ENCODE measurements around the gene RNF157.
"Not testable (repeated sequence)": the region's sequence is repeated elsewhere in the genome, so short reads cannot be mapped to it uniquely, and the experiment has no call there.

RNF157 gene

DNA sequence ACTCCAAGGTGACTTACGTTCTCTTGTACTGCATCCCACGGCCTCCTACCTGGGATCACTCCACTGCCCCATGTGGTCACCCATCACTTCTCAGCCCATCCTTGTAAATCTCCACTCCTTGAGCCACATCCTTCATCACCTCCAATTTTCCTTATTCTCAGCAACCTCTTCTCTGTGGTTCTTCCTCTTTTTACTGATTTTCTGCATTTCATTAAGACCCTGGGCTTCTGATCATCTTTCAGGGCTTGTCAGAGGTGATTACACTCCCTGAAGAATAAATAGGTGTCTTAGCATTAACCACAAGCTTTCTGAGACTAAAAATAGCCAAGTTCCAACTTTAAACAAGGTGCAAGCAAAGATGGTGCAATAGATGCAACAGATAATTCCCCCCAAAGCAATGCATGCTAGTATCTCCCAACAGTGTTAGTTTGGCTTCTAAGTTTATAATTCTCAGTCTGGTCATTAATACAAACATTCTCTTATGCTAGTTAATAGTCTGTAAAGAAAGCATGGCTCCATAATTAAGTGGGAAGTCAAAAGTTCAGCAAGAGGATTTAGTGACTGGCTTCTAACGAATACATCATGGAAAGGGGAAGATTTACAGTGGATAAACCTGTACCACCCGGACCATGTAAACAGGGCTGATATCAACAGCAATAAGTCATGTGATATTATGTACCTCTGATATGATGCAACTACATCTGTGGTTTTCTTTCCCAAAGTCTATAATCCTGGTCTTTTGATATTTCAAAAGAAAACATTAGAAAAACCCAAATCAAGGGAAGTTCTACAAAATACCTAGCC lies 51.9 kb downstream of the RNF157 start:
- DNase-seq = no peak

DNA sequence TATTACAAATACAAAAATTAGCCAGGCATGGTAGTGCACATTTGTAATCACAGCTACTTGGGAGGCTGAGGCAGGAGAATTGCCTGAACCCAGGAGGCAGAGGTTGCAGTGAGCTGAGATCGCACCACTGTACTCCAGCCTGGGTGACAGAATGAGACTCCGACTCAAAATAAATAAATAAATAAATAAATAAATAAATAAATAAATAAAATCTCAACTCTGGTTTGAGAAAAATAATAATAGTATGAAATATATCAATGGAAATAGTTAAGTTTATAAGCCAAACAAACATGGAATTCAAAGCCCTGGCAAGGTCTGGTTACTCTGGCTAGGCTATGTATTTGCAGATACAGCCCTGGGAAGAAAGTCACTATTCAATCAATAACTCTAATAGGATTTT lies 53.5 kb downstream of the RNF157 start:
- not testable (repeated sequence) for DNase-seq

DNA sequence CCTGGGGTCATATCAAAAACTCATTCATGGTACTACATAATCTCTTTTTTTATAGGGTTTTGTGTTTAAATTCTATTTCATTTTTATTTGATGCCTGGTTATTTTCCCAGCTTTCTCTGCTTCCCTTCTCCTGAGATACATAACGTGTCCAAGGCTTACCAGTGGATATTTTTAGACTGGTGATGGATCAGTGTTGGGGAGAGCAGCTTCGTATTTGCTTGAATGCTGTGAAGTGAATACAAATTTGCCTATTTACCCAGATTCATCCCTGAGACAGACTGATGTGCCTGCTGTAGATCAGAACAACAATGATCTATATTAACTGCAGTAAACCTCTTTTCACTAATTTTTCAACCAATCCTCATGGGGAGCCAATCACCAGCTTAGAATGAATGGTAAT lies 56.0 kb downstream of the RNF157 start:
- no peak for DNase-seq

DNA sequence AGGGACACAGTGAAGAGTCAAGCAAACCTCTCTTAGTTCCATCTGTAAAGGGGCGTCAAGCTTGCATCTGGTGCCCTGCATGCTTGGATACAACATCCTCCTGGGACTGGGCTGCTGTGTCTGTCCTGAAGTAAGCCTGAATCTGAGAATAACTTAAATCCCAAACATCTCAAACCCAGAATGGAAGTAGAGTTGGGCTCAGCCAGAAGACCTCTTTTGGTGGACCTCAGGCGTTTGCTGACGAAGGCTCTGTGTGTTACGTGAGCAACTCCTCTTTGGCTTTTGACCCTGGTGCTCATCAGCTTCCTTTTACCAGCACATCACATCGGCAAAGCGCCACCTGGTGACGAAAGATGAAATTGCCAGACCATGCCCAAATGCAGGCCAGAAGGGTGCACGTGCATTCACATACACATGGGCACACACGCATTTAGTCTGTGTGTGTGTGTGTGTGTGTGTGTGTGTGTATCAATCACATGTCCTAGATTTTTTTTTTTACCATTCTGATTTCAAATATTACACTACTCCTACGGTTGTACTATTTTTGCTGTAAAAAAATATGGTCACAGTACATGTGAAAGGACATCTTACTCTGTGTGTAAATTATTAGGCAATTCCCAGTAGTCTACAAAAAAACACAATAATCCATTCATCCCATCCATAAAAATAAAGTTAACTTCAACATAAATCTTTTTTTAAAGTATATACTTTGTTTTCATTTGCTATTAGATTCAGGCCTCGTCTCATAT lies 58.1 kb downstream of the RNF157 start:
- DNase-seq = peak; percentile 97 to 99

DNA sequence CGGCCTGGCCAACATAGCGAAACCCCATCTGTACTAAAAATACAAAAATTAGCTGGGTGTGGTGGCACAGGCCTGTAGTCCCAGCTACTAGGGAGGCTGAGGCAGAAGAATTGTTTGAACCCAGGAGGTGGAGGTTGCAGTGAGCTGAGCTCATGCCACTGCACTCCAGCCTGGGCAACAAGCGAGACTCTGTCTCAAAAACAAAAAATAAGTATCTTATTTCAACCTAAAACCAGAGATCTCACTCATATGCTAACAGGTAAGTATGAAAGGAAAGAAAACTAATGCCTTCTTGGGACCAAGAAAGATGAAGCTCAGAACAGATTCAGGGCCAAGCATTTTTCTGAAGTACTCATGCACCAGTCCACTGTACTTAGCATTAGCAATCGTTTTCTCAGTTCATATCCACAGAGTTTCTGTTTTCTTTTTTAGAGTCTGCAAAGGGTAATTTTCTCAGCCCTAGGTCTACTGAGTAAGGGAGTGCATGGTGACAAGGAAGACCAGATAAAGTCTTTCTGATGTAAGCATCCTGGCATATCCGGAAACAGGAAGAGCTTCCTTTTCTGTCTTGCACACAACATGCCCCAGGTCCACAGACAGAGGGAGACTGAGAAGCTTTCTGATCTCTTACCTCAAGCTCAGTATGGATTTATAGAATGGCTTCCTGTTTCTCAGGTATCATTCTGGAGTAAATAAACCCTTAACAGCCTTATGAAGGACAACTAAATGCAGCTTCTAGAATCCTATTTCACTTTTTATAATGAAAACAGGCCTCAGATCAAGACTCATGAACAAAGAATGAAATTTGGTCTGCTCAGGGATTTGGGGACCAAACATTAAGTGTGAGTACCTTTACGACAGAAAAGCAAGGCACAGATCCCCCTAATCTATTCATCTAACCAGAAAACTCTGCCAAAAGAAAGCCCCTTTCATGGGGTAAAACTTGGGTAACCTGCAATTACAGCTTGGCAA lies 60.5 kb downstream of the RNF157 start:
- no peak for DNase-seq

DNA sequence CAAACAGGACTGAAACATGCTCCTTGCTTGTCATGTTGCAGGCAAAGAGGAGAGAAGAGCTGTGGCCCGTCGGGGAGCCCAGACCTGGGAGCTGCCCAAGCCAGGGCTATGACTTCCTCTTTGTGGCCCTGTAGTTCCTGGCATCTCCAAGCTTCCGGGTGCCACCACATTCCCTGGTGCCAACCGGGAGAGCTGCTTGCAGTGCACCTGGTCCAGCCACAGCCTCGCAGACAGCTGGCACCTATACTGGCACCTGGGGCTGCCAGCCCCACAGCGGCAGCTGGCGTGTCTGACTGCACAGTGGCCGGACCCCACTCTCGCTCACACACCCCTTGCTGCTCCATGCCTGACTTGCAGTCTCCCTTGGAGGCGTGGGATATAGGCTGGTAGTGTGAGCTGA lies 62.2 kb downstream of the RNF157 start:
- no peak for DNase-seq

DNA sequence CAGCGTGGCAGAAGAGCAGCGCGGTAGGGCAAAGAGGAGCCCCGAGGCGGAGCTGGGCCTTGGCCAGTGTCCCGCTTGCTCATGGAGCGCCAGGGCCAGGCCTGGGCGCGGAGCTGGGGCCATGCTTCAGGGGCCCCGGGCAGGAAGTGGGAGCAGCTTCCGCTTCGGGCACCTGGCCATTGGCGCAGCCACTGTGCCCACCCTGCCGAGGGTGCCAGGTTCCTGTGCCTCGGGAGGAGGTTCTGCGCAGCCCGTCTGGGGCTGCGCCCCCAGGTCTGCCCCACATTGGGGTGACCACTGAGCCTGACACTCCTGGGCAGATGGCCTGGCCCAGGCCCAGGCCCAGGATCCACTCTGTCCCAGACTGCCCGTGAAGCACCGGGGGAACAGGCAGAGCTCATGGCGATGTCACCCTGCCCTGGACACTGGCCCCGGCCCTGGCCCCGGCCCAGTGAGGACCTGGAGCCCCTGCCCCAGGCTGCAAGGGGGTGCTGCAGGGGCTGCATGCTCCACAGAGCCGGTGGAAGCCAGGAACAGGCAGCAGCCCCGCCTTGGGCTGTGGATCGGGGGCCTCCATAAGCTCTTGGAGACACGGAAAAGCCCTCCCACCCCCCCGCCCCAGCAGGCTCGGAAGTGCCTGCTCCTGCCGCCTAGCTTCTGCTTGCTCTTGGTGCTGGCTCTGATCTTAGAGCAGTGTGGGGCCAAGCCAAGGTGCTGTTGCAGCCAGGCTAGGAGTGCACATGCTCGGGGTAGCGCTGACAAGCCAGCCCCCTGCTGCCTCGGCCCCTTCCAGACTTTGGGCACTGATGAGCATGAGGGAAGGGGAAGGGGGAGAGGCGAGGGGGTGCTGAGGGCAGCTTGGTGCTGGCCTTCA lies 63.4 kb downstream of the RNF157 start:
- DNase-seq = no peak

DNA sequence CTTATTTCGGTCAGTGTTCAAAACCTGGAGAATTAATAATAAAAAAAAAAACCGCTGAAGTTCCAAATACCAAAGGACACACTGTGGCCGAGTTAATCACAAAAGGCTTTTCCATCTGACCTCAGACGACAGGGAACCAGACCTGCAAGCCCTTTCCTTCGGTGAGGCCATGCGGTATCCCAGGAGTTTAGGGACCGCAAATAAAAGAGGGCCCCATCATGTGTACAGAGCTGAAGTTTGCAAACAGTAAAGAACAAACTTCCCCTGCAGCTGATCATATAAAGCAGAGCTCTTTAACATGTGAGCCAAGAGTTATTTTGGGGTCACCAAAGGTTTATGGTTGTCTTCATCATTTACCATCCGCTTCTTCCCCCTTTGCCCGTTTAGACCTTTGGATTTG lies 66.3 kb downstream of the RNF157 start:
- no peak for DNase-seq

DNA sequence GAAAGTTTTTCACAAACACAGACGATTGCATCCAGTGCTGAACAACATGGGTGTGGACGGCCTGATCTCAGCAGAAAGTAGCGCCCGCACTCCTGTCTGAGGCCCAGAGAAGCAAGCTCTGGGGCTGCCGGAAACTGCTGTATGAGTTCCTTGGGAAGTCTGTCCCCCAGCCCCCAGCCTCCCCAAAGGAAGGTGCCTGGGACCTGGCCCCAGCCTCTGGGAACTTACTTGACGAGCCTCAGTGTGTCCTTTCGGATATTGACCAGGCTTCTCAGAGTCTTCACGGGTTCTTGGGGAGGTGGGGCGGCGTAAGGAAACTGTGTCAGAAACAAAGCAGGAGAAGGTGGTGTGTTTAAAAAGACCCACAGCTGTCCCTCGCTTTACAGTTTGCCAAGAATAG lies 66.8 kb downstream of the RNF157 start:
- DNase-seq = no peak

DNA sequence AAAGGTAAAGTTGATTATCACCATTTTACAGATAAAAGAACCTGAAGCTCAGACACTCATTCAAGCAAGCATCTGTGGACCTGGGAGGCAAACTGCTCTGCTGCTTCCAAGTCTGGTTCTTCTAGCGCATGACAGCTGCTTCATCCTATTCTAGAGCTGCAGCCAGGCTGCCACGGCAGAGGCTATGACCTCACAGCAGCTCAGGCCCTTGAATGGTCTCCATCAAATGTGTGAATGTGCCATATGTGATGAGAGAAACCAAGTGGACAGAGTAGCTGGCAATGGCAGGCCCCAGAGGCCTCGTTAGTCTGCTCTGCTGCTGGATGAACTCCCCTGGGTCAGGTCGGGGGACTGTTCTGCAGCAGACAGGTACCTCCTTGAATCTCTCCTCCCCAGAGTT lies 68.6 kb downstream of the RNF157 start:
- DNase-seq = no peak

DNA sequence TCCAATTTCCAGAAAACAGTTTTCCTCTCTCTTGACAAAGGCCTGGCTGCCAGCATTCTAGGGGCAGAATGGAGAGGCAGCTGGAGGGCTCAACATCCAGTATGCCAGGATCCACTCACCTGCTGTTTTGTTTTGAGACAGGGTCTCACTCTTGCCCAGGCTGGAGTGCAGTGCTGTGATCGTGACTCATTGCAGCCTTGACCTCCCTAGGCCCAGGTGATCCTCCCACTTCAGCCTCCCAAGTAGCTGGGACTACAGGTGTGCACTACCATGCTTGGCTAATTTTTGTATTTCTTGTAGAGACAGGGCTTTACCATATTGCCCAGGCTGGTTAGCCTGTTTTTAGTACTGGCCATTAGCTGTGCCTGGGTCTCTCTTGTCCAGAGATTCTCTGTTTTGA lies 70.2 kb downstream of the RNF157 start:
- DNase-seq = no peak

DNA sequence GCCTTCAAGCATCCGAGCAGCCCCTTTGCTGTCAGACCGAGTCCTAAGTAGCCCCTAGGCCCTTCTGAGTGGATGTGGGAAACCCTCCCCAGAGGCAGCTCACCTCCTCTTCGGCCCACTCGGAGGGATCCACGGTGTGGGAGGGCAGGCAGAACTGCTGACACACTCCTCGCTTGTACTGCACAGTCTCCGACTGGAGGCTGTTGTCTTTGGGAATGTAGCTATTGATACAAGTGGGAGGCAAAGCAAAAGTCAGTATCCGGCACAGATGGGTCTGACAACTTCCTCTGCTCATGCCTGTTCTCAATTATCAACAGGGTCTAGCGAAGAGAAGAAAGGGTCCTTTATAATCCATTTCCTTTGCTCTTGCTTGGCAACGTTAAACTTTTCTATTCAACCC lies 73.4 kb downstream of the RNF157 start:
- no peak for DNase-seq

DNA sequence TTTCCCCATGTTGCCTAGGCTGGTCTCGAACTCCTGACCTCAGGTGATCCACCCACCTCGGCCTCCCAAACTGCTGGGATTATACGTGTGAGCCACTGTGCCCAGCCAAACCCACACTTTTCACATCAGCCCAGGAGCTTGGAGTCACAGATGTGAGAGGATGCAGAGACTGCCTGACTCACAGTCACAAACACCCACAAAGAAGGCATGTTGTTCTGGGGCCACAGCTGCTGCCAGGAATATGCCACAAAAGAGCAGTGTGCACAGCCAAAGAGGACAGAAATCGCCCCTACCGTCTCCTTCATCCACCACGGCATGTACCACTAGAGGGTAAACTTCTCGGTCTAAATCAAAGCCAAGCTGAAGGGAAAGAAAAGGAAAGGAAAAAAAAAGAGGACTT lies 74.1 kb downstream of the RNF157 start:
- no peak for DNase-seq

DNA sequence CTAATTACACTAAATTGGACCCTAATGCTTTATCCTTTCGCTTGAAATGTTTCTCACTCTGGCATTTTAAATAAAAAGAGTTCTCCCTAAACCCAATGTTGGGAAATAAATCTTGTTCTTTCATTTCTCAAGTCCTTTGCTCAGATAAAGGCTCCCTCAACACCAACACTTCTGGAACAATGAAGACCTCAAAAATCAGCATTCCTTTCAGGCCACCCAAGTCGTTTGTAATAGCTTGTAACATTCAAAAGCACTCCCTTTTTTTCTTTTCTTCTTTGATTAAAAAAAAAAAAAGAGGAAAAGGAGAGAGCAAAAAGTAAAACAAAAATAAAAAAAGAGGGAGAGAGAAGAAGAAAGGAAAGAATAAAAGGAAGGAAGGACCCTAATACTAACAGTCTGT lies 76.0 kb downstream of the RNF157 start:
- no peak for DNase-seq

DNA sequence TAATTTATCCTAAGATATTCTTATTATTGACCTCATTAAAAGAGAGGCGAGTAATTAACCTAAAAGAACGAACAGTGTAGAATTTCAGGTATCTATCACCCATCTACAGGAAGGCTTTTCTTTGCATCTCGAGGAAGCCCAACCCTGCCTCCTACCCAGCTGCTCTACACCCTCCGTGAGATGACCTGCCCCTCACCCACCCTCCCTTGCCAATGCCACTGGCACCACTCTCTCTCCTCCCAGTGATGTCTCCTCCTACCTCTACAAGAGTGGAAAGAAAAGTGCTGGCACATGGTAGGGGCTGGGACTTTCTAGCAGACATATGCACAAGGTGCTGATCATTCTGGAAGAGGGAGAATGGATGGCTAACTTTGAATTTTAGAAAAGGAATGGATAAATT lies 76.4 kb downstream of the RNF157 start:
- DNase-seq = no peak

DNA sequence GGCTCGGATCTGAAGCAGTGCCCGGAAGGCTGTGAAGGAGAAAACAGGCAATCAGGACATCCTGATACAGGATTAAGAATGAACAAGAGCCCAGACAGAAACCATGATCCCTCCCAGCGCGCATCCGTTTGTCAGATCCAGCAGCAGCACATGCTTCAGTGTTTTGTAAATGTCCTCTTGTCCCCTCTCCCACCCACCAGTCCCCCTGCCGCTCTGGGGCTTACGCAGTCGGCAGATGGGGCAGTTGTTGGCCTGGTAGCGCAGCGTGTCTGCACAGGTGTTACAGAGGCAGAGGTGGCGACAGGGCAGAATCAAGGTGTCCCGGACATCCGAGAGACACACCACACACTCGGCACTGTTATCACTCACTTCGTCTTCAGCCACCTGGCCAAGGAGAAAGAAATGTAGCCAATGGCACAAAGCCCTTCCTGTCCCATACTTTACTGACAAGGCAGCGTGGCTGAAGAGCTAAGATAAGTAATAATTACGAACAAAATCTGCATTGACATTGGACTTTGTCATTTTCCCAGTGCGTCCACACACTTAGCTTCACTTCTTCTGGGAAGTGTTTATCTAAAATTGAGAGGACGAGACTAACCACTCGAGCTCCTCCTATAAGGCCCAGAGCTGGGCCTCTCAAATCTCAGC lies 78.5 kb downstream of the RNF157 start:
- no peak for DNase-seq

DNA sequence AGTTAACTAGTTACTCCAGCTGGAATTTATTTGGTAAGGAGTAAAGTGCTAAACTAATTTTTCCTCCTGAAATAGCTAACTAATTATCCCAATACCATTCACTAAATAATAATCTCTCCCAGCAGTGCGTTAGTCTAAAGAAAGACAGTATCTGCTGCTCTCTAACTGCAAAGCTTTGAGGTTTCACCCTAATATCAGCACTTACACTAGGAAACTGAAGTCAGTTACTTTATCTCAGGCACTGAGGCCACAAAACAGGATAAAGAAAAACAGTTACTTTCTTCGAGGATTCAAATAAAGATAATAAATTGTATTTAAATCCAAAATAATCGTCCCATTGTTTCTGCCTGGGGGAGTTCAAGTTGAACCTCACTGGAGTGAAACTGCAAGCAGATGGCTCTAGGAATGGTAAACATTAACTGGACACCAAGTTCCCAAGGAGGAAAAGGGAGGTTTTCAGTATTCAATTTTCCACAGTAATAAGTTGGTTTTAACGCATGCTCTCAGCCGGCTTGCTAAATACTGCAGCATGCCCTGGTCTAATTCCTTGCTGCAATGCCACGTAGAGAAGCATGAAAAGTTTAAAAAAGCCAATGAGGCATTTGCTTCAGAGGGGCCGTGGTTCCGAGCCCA lies 79.3 kb downstream of the RNF157 start:
- DNase-seq = no peak

DNA sequence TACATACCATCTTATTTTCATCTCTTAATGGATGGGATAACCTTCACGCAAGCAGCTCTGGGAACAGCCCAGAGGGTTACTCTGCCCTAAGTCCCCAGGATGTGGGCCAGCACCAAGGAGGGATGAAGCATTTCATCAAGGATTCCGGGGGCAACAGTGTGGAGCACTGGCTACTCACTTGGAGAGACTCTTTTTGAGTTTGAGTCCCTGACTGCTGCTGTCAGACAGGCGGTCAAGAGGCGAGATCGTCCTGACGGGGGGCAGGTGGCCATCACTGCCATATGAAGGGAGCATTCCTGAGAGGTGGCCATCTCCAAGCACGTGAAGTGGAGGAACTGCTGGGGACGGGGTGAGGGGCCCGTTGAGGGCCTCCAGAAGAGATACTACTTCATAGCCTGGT lies 81.1 kb downstream of the RNF157 start:
- no peak for DNase-seq

DNA sequence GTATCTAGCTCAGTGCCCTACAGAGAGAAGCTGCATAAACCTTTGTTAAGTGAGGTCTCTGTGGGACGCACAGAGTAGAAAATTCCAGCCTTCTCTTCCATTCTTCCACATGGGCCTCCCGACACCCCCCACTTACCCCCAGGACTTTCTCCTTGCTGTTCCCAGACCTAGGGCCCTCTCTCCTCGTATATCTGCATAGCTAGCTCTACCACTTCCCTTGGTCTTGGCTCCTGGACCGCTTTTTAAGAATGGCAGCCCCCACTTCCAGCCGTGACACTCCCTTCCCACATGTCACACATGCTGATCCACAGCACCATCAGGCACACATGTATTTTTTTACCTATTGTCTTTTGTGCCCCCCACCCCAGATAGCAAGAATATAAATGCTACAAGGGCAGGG lies 82.5 kb downstream of the RNF157 start:
- DNase-seq = no peak

DNA sequence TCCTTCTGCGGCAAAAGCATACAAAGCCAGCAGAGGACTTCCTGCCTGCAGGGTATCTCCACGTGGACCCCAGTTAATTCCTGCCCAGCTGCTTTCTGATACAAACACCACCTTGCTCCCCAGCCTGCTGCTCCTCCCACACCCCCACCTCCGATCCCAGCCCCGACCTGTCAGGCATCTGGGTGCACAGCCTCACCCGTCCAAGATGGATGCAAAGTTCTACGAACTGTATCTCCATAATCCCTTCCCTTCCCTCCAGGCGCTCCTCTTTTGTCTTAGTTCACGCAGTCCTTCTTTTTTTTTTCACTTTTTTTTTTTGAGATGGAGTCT lies 83.7 kb downstream of the RNF157 start:
- no peak for DNase-seq

DNA sequence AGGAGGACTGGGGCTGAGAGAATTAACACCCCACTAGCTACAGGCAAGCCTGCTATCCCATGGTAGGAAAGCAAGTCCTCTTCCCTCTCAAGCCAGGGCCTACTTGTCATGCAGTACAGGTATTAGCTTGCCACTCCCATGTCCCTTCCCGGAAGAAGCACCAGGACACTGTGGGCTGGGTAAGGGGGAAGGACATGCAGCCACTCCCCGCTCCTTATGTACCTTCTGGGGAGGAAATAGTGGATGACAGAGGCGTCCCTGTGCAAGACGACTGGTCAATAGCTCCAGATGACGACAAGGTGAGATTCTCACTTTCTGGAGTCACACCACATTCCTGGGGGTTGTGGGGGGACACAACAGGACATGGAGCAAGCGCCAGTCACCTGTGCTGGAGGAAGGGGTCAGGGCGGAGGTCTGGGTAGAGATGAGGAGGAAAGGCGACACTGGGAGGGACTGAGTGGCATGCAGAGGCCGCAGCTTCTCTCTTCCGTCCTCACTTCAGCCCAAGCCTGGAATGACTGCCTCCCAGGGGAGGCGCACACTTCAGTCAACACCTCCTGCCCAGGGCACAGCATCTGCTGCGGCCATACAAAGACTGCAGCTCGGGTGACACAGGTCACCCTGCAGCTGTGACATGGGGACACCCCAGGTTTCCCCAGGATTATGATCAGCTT lies 84.2 kb downstream of the RNF157 start:
- DNase-seq = no peak
